SH-SY5Y (cell line): ENCODE results near the gene RET.

Experiments used
- GATA2 ChIP-seq: IDR thresholded peaks from 2 replicates; pipeline ENCODE4 v1.6.1; 2011; ENCODE audit warnings: mild to moderate bottlenecking, low read depth, low read length
- GATA3 ChIP-seq: IDR thresholded peaks from 2 replicates; pipeline ENCODE4 v1.6.1; 2011; ENCODE audit warnings: low read depth, mild to moderate bottlenecking, low read length, moderate library complexity

DNA sequence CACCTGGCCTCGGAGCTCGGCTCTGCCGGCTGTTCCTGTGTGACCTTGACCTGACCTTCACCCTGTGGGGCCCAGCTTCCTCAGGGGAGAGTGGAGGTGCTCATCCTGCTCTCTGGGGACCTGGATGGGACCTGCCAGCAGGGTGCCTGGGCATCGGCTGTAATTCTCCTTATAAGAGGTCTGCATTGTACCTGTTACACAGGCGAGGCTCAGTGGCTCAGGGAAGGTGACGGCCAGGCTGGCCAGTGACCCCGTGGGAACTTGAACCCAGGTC, 29.0 kb downstream of the RET start:
- TF ChIP-seq GATA3 (no peak), GATA2 (no peak)
